Caco-2 (cell line): ENCODE results near the gene TNS3. TPM values are rescaled to one million over a fixed set of nuclear protein-coding genes. Genes with fewer than 3 reads are reported as not detected.

Source experiments
- BruUV-seq: library from RNA; stranded (reverse); fragments of 400-500 nt; replicated peaks from 2 replicates; lab custom pipeline; 2021; lab: Mats Ljungman, UMichigan
- CTCF ChIA-PET: fragments of 300-600 bp; sonication (Branson Sonifier 250); formaldehyde crosslinking; loops from one replicate; lab custom pipeline; 2022; ENCODE audit warnings: antibody characterized with exemption; lab: Charles Lee
- POLR2A ChIA-PET: fragments of 300-600 bp; sonication (Branson Sonifier 250); formaldehyde crosslinking; loops from one replicate; lab custom pipeline; 2022; ENCODE audit warnings: antibody characterized with exemption; lab: Charles Lee
- DNase-seq, 2 experiments: peaks; one replicate each; pipeline versions ENCODE4 v3.0.0 to v3.0.0-alpha.2; 2020 to 2022
- H3K27me3 ChIP-seq: replicated peaks from 2 replicates; pipeline ENCODE4 v1.6.0; 2011; ENCODE audit warnings: low read length; ENCODE audit not compliant: control insufficient read depth, insufficient read depth
- H3K36me3 ChIP-seq: 2 replicates; pipeline ENCODE4 v1.5.1; 2011; ENCODE audit warnings: low read length; ENCODE audit not compliant: control insufficient read depth, insufficient read depth
- H3K4me1 ChIP-seq: fragments of 250-450 bp; sonication (Bioruptor Pico); 2 replicates; pipeline ENCODE4 v1.5.1; 2020; ENCODE audit warnings: mild to moderate bottlenecking
- H3K4me3 ChIP-seq: 2 replicates; pipeline ENCODE4 v1.5.1; 2011; ENCODE audit warnings: low read depth, mild to moderate bottlenecking, control low read depth, low read length
- H3K9me3 ChIP-seq: fragments of 250-450 bp; sonication (Bioruptor Pico); 2 replicates; pipeline ENCODE4 v1.5.1; 2020; ENCODE audit warnings: mild to moderate bottlenecking, moderate library complexity
- H3K27ac Mint-ChIP-seq: one replicate; pipeline ENCODE4 v1.8.0; 2022; ENCODE audit warnings: mixed read lengths; ENCODE audit not compliant: unreplicated experiment
- H3K27me3 Mint-ChIP-seq: one replicate; pipeline ENCODE4 v1.8.0; 2022; ENCODE audit warnings: mixed read lengths; ENCODE audit not compliant: insufficient read depth, unreplicated experiment
- H3K36me3 Mint-ChIP-seq: one replicate; pipeline ENCODE4 v1.8.0; 2022; ENCODE audit warnings: mild to moderate bottlenecking, mixed read lengths; ENCODE audit not compliant: insufficient read depth, unreplicated experiment
- H3K4me1 Mint-ChIP-seq: one replicate; pipeline ENCODE4 v1.8.0; 2022; ENCODE audit warnings: low read depth, mixed read lengths; ENCODE audit not compliant: unreplicated experiment
- H3K4me3 Mint-ChIP-seq: one replicate; pipeline ENCODE4 v1.8.0; 2022; ENCODE audit warnings: mild to moderate bottlenecking, moderate library complexity, mixed read lengths; ENCODE audit not compliant: unreplicated experiment
- H3K9me3 Mint-ChIP-seq: one replicate; pipeline ENCODE4 v1.8.0; 2022; ENCODE audit warnings: mixed read lengths; ENCODE audit not compliant: unreplicated experiment
- intact Hi-C: fragments of 100-400 bp; cut with micrococcal nuclease; formaldehyde crosslinking; loops from one replicate; pipeline ENCODE4 v1.10.0; 2022; ENCODE audit not compliant: unreplicated experiment
- total RNA-seq: library from RNA; stranded (reverse); gene quantifications from 2 replicates; pipeline ENCODE4 v1.2.3, GENCODE V29; 2022
- TF ChIP-seq, protein P1 (sequence below), 2 experiments: fragments of 200-600 bp in 1 of 2; IDR thresholded peaks; 1 replicate in 1 of 2; 2 replicates in 1 of 2; pipeline versions ENCODE4 v1.5.1 to v1.8.0; 2011 to 2022; ENCODE audit warnings: antibody characterized with exemption in 1 of 2, control low read depth in 1 of 2, inconsistent platforms in 1 of 2, low read depth in 1 of 2, low read length in 1 of 2, mild to moderate bottlenecking in 1 of 2, moderate library complexity in 1 of 2; ENCODE audit not compliant: insufficient read depth in 1 of 2, severe bottlenecking in 1 of 2, unreplicated experiment in 1 of 2

TNS3 gene
- total RNA-seq, 1 experiment from 2014 or later, result 263 TPM

GRCh38 chr7:47292832-47293309, 289.0 kb downstream of the TNS3 start:
- Mint-ChIP-seq H3K9me3 (no peaks in the 10 kb centered on the region), H3K4me1 (peaks cover 41% of the 10 kb centered on the region), H3K36me3 (peaks cover 99% of the 10 kb centered on the region), H3K27ac (peak overlapping the region; percentile 19), H3K4me3 (no peak overlapping the region), H3K27me3 (no peaks in the 10 kb centered on the region)
- H3K4me3 ChIP-seq, result no peak overlapping the region
- H3K4me1 ChIP-seq, result peaks cover 26% of the 10 kb centered on the region
- H3K27me3 ChIP-seq, result no peaks in the 10 kb centered on the region
- intact Hi-C loops, result loop anchor here (1.0 kb wide), 3 partner anchors 10 to 32 kb away; no protein-coding TSS in a partner anchor
- ChIA-PET POLR2A (interaction anchor here (0.6 kb wide), 2 partner anchors 49 to 173 kb away, joined by 3 read pairs; no protein-coding TSS in a partner anchor), CTCF (interaction anchor here (0.6 to 2.2 kb wide), 3 partner anchors 26 to 550 kb away, joined by 3 to 19 read pairs (median 4); no protein-coding TSS in a partner anchor)
- TF ChIP-seq, protein P1, sequence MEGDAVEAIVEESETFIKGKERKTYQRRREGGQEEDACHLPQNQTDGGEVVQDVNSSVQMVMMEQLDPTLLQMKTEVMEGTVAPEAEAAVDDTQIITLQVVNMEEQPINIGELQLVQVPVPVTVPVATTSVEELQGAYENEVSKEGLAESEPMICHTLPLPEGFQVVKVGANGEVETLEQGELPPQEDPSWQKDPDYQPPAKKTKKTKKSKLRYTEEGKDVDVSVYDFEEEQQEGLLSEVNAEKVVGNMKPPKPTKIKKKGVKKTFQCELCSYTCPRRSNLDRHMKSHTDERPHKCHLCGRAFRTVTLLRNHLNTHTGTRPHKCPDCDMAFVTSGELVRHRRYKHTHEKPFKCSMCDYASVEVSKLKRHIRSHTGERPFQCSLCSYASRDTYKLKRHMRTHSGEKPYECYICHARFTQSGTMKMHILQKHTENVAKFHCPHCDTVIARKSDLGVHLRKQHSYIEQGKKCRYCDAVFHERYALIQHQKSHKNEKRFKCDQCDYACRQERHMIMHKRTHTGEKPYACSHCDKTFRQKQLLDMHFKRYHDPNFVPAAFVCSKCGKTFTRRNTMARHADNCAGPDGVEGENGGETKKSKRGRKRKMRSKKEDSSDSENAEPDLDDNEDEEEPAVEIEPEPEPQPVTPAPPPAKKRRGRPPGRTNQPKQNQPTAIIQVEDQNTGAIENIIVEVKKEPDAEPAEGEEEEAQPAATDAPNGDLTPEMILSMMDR (IDR thresholded peaks at IDR 0.05; ENCODE audit: insufficient read depth in 1 of 2, low read depth in 1 of 2, low read length in 1 of 2, severe bottlenecking in 1 of 2, unreplicated experiment in 1 of 2), result no peak
- no peaks in the 10 kb centered on the region for H3K9me3 ChIP-seq
- peak; percentile 75 to 77 for DNase-seq
- no TSS peak for BruUV-seq
- H3K36me3 ChIP-seq, result peaks cover 15% of the 10 kb centered on the region

DNA sequence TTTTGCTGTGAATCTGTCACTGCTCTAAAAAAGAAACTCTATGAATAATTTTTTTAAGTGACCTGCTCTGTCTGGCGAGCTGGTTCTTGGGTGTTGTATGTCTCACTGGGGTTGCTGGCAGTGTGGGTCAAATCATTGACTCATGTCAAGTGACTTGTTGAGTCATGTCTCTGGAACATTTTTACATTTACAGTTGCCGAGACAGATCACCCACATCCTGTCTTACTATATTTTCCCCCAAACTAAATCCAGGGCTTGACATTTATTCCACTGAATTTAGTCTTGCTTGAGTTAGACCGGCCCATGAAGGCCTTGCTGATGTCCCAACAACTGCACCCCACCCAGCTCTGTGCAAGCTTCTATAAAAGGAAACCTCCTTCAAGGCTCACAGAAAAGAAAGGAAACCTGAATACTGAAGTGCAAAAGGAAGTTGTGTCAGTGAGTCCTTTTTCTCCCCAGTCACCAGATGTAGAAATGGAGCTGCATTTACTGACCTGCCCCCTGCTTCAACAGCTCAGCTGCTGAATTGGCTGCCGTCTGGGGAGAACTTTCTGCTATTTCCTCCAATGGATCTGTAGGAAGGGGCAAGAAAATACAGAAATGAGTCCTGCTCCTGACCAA, 290.3 kb downstream of the TNS3 start:
- no peaks in the 10 kb centered on the region for H3K27me3 Mint-ChIP-seq
- intact Hi-C loops, result no loop called here
- Histone ChIP-seq H3K9me3 (no peaks in the 10 kb centered on the region), H3K27me3 (no peaks in the 10 kb centered on the region), H3K4me3 (no peak overlapping the region), H3K36me3 (peaks cover 11% of the 10 kb centered on the region), H3K4me1 (peaks cover 26% of the 10 kb centered on the region)
- H3K4me3 Mint-ChIP-seq, result no peak overlapping the region
- H3K9me3 Mint-ChIP-seq, result no peaks in the 10 kb centered on the region
- CTCF ChIA-PET, result no interaction called here
- DNase-seq, result no peak
- no TSS peak for BruUV-seq
- TF ChIP-seq, protein P1 (IDR thresholded peaks at IDR 0.05; ENCODE audit: insufficient read depth in 1 of 2, low read depth in 1 of 2, low read length in 1 of 2, severe bottlenecking in 1 of 2, unreplicated experiment in 1 of 2), result no peak
- peaks cover 31% of the 10 kb centered on the region for H3K4me1 Mint-ChIP-seq
- H3K36me3 Mint-ChIP-seq, result peaks cover 99% of the 10 kb centered on the region
- POLR2A ChIA-PET, result no interaction called here
- no peak overlapping the region for H3K27ac Mint-ChIP-seq

GRCh38 chr7:47290867-47291266, 291.0 kb downstream of the TNS3 start:
- Mint-ChIP-seq H3K27ac (no peak overlapping the region), H3K9me3 (no peaks in the 10 kb centered on the region), H3K36me3 (peaks cover 99% of the 10 kb centered on the region), H3K27me3 (no peaks in the 10 kb centered on the region), H3K4me1 (peaks cover 27% of the 10 kb centered on the region), H3K4me3 (no peak overlapping the region)
- H3K4me3 ChIP-seq, result no peak overlapping the region
- CTCF ChIA-PET, result no interaction called here
- DNase-seq, result no peak
- TF ChIP-seq, protein P1 (IDR thresholded peaks at IDR 0.05; ENCODE audit: insufficient read depth in 1 of 2, low read depth in 1 of 2, low read length in 1 of 2, severe bottlenecking in 1 of 2, unreplicated experiment in 1 of 2), result no peak
- intact Hi-C loops, result no loop called here
- POLR2A ChIA-PET, result no interaction called here
- peaks cover 26% of the 10 kb centered on the region for H3K4me1 ChIP-seq
- peaks cover 12% of the 10 kb centered on the region for H3K36me3 ChIP-seq
- H3K27me3 ChIP-seq, result no peaks in the 10 kb centered on the region
- H3K9me3 ChIP-seq, result no peaks in the 10 kb centered on the region
- BruUV-seq, result no TSS peak
